ENCODE data around the gene RASEF. TPM values are rescaled to one million over a fixed set of nuclear protein-coding genes. Genes with fewer than 3 reads are reported as not detected.

RASEF gene
- total RNA-seq, 4 donors from 2014 or later, result 9.9 to 73.6 (median 29.4) TPM

DNA sequence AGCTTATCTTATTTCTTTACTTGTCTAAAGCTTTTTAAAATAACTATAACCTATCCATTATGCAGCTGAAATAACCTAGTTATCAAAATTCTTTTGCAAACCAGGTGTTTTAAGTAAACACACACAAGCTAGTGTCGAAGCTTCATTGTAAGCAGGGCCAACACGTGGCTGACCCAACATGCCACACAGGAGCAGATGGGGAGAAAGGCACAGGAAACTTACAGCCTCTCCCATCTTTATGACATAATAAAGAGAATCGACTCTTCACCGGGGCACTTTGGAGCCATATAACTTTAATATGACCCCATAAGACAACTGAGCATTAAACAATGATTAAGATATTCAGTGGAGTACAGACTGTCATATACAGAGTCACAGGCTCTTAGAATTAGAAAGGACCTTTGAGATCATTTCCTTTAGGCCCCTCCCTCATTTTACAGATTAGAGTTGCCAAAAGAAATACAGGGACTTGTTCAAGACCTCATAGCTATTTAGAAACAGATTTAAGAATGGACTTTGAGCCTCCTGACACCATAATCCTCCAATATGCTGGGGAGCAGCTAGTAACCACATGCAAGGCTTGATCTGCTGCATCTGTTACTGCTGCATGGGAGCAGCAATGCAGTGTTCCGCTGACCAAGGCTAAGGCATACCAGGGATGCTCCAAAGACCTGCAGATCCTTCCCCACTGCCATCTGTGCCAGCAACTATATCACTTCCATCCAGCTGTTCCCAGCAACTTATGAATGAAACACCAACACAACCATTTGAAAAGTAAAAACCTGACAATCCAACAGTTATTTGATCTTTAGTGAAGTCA lies 75.4 kb downstream of the RASEF start:
- Histone ChIP-seq H3K27me3 (no peaks in the 10 kb centered on the region), H3K4me3 (no peak overlapping the region), H3K27ac (peak overlapping the region in 1 of 4 donors; percentile 64), H3K9me3 (no peaks in the 10 kb centered on the region), H3K36me3 (no peaks in the 10 kb centered on the region), H3K4me1 (peaks cover 0 to 10% (median 0%) of the 10 kb centered on the region in 4 donors)
- DNase-seq, result peak in 2 of 3 donors; percentile 64 to 69
- TF ChIP-seq CTCF (IDR thresholded peaks at IDR 0.05) (no peak), POLR2A (IDR thresholded peaks at IDR 0.05) (no peak)

- Histone ChIP-seq H3K4me1 (no peaks in the 10 kb centered on the region), H3K9me3 (no peaks in the 10 kb centered on the region), H3K27ac (no peak overlapping the region), H3K27me3 (no peaks in the 10 kb centered on the region), H3K4me3 (no peak overlapping the region), H3K36me3 (no peaks in the 10 kb centered on the region)
- TF ChIP-seq POLR2A (IDR thresholded peaks at IDR 0.05) (no peak), CTCF (IDR thresholded peaks at IDR 0.05) (no peak)
- no peak for DNase-seq
Observed at GRCh38 chr9:82981552-82981951, 81.4 kb downstream of the RASEF start.

- H3K4me3 ChIP-seq, result no peak overlapping the region
- no peak overlapping the region for H3K27ac ChIP-seq
- no peaks in the 10 kb centered on the region for H3K9me3 ChIP-seq
- TF ChIP-seq POLR2A (IDR thresholded peaks at IDR 0.05) (no peak), CTCF (IDR thresholded peaks at IDR 0.05) (no peak)
- no peaks in the 10 kb centered on the region for H3K27me3 ChIP-seq
- DNase-seq, result no peak
- H3K4me1 ChIP-seq, result no peaks in the 10 kb centered on the region
- no peaks in the 10 kb centered on the region for H3K36me3 ChIP-seq
Observed at GRCh38 chr9:82975176-82975575, 87.8 kb downstream of the RASEF start.

DNA sequence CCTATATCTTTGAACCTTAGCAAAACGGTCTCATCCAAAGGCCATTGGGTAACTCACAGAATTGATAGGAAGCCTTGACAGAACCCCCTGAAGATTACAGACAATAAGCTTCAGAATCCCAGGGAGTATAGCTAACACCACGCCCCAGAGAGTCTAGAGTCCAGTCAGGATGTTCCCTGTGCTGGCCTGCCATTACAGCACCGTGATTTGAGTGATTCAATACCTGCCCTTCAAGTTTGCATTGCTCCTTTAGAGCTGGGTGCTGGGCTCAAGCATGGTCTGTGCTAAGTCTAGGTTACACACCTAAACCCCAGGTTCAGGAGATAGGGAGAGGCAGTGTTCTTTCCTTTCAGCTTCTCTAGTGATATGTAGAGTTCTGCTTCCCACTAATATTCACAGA lies 90.5 kb downstream of the RASEF start:
- DNase-seq, result peak in 2 of 3 donors; percentile 46 to 58
- Histone ChIP-seq H3K27me3 (no peaks in the 10 kb centered on the region), H3K9me3 (no peaks in the 10 kb centered on the region), H3K4me1 (no peaks in the 10 kb centered on the region), H3K27ac (no peak overlapping the region), H3K36me3 (no peaks in the 10 kb centered on the region), H3K4me3 (no peak overlapping the region)
- TF ChIP-seq CTCF (IDR thresholded peaks at IDR 0.05), result no peak
- TF ChIP-seq POLR2A (IDR thresholded peaks at IDR 0.05), result no peak

GRCh38 chr9:82970359-82970758 lies 92.6 kb downstream of the RASEF start:
- no peaks in the 10 kb centered on the region for H3K9me3 ChIP-seq
- H3K27me3 ChIP-seq, result no peaks in the 10 kb centered on the region
- H3K4me1 ChIP-seq, result no peaks in the 10 kb centered on the region
- no peaks in the 10 kb centered on the region for H3K36me3 ChIP-seq
- no peak overlapping the region for H3K27ac ChIP-seq
- no peak overlapping the region for H3K4me3 ChIP-seq
- TF ChIP-seq POLR2A (IDR thresholded peaks at IDR 0.05), result no peak
- TF ChIP-seq CTCF (IDR thresholded peaks at IDR 0.05), result no peak
- DNase-seq, result no peak

Data from Peyer's patch (tissue), 4 donors.